ENCODE data around the gene MAP3K8. TPM values are rescaled to one million over a fixed set of nuclear protein-coding genes. Genes with fewer than 3 reads are reported as not detected.

Gene MAP3K8
- total and polyA plus RNA-seq, 12 donors = 2.7 to 19.2 (median 6.9) TPM

GRCh38 chr10:30389543-30389942, 44.4 kb upstream of the MAP3K8 start:
- intact Hi-C loops (cut with DNase I) = no loop called here
- Histone ChIP-seq H3K27ac (no peak overlapping the region), H3K27me3 (peaks cover 0 to 7% (median 0%) of the 10 kb centered on the region in 7 donors), H3K4me1 (peaks cover 0 to 14% (median 3%) of the 10 kb centered on the region in 9 donors), H3K36me3 (no peaks in the 10 kb centered on the region), H3K9me3 (no peaks in the 10 kb centered on the region), H3K4me3 (no peak overlapping the region)
- ATAC-seq (no peak), DNase-seq (no peak)
- 40 to 54% methylated on average over 1 of the region's 1 CpG for WGBS, 2 donors
- TF ChIP-seq, protein P1, sequence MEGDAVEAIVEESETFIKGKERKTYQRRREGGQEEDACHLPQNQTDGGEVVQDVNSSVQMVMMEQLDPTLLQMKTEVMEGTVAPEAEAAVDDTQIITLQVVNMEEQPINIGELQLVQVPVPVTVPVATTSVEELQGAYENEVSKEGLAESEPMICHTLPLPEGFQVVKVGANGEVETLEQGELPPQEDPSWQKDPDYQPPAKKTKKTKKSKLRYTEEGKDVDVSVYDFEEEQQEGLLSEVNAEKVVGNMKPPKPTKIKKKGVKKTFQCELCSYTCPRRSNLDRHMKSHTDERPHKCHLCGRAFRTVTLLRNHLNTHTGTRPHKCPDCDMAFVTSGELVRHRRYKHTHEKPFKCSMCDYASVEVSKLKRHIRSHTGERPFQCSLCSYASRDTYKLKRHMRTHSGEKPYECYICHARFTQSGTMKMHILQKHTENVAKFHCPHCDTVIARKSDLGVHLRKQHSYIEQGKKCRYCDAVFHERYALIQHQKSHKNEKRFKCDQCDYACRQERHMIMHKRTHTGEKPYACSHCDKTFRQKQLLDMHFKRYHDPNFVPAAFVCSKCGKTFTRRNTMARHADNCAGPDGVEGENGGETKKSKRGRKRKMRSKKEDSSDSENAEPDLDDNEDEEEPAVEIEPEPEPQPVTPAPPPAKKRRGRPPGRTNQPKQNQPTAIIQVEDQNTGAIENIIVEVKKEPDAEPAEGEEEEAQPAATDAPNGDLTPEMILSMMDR (IDR thresholded peaks at IDR 0.05) = no peak

- peaks cover 0 to 14% (median 3%) of the 10 kb centered on the region in 9 donors for H3K4me1 ChIP-seq
- intact Hi-C loops (cut with DNase I) = loop anchor here in 4 of 10 donors (5.0 kb wide), 3 partner anchors 142 to 202 kb away; no protein-coding TSS in a partner anchor
- no peak for ATAC-seq
Measured at GRCh38 chr10:30390207-30390606, 43.8 kb upstream of the MAP3K8 start.

GRCh38 chr10:30391266-30391665, 42.7 kb upstream of the MAP3K8 start:
- H3K27me3 ChIP-seq = peaks cover 0 to 7% (median 0%) of the 10 kb centered on the region in 7 donors
- no peaks in the 10 kb centered on the region for H3K9me3 ChIP-seq
- H3K4me3 ChIP-seq = no peak overlapping the region
- TF ChIP-seq, protein P1 (IDR thresholded peaks at IDR 0.05) = no peak
- no peaks in the 10 kb centered on the region for H3K36me3 ChIP-seq
- ATAC-seq (no peak), DNase-seq (no peak)
- no peak overlapping the region for H3K27ac ChIP-seq
- WGBS, 2 donors = 84% methylated on average over 7 of the region's 7 CpGs
- intact Hi-C loops (cut with DNase I) = loop anchor here in 4 of 10 donors (5.0 kb wide), 3 partner anchors 141 to 201 kb away; no protein-coding TSS in a partner anchor
- peaks cover 0 to 14% (median 3%) of the 10 kb centered on the region in 9 donors for H3K4me1 ChIP-seq

More at GRCh38 chr10:30390207-30390606, 43.8 kb upstream of the MAP3K8 start:
- Histone ChIP-seq H3K27me3 (peaks cover 0 to 7% (median 0%) of the 10 kb centered on the region in 7 donors), H3K27ac (no peak overlapping the region), H3K4me3 (no peak overlapping the region), H3K9me3 (no peaks in the 10 kb centered on the region), H3K36me3 (no peaks in the 10 kb centered on the region)
- TF ChIP-seq, protein P1 (IDR thresholded peaks at IDR 0.05) = no peak
- 89 to 91% methylated on average over 3 of the region's 3 CpGs for WGBS, 2 donors
- no peak for DNase-seq

GRCh38 chr10:30392564-30392990, 41.4 kb upstream of the MAP3K8 start:
- H3K4me1 ChIP-seq = peaks cover 0 to 20% (median 6%) of the 10 kb centered on the region in 9 donors
- no peak overlapping the region for H3K27ac ChIP-seq
- WGBS, 2 donors = 11 to 15% methylated on average over 17 of the region's 17 CpGs
- no peaks in the 10 kb centered on the region for H3K36me3 ChIP-seq
- H3K27me3 ChIP-seq = peaks cover 0 to 7% (median 0%) of the 10 kb centered on the region in 7 donors
- ATAC-seq (peak; percentile 94 to 99 (median 98)), DNase-seq (peak; percentile 66 to 67)
- TF ChIP-seq, protein P1 (IDR thresholded peaks at IDR 0.05) = peak; percentile 85 to 97 (median 96)
- H3K4me3 ChIP-seq = peak overlapping the region in 3 of 10 donors; percentile 7 to 23 (median 19)
- intact Hi-C loops (cut with DNase I) = loop anchor here in 9 of 10 donors (1.0 to 5.0 kb wide), 8 partner anchors 140 to 200 kb away; no protein-coding TSS in a partner anchor
- no peaks in the 10 kb centered on the region for H3K9me3 ChIP-seq

Measured in heart right ventricle (tissue), 16 donors.